GM10847 (cell line): ENCODE measurements around the gene AQP3.

ENCODE experiments used
- POLR2A ChIP-seq: IDR thresholded peaks from 2 replicates; pipeline ENCODE4 v1.6.1; 2011; ENCODE audit not compliant: insufficient read length; ENCODE audit errors: extremely low read depth

AQP3 gene

DNA sequence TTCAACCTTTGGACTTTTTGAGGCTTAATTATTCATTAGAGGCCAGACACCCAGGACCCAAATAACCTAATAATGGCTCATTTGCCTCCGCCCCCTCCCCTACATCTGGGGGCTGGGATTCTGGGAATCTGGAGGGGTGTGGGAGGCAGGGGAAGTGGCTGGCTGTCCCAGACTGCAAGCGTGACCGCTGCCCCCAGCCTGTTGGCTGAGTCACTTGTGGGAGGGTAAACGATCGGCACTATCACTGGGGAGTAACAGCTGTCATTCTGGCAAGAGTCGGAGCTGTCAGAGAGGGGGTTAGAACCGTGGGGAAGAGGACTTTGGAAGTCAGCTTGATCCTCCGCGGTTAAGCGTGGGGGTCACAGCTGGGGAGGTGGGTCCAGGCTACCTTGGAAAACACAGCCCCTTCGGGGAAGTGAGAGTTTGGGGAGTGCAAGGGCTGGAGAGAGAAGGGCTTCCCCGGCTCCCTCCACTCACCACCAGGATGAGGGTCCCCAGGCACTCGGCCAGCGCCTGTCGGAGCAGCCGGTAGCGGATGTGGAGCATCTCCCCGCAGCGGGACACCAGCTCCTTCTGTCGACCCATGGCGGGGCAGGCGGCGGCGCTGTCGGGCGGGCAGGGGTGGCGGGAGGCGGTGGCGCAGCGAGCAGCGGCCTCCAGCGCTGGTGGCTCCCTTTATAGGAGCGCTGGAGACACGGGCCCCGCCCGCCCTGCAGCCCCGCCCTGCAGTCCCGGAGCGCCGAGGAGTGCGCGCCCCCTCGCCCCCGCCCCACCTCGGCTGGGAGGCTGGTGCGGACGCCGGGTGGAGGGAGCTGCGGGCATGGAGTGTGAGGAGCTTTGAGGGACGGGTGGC lies at the start of gene AQP3:
AQP3 (minus strand) TSS at position 648 of the 853 bp plus-strand sequence; CDS start at position 585, 63 bp downstream.
- no peak for TF ChIP-seq POLR2A

DNA sequence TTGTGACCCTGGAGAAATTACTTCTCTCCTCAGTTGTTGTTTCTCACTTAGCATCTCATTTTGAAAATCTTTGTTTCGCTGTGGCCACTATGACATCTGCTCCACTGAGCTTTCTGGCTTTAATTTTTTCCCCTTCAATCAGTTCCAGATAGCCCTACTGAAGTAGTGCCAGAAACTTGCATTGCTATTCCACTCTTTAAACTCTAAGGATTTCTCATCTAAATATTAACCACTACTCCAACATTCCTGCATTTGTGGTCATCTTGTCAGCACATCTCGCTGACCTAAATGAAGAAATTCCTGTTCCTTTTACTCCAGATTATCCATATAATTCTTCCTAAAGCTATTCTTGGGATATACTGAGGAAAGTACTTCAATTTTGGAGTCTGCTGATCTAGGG lies 41.7 kb upstream of the AQP3 start:
- TF ChIP-seq POLR2A, result no peak

DNA sequence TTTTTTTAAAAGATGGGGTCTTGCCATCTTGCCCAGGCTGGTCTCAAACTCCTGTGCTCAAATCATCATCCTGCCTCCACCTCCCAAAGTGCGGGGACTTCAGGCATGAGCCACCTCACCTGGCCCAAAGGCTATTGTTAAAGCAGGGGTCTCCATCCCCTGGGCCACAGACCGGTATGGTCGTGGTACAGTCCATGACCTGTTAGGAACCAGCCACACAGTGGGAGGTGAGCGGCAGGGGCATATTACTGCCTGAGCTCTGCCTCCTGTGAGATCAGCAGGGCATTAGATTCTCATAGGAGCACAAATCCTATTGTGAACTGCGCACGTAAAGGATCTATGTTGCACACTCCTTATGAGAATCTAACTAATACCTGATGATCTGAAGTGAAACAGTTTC lies 33.6 kb upstream of the AQP3 start:
- no peak for TF ChIP-seq POLR2A

DNA sequence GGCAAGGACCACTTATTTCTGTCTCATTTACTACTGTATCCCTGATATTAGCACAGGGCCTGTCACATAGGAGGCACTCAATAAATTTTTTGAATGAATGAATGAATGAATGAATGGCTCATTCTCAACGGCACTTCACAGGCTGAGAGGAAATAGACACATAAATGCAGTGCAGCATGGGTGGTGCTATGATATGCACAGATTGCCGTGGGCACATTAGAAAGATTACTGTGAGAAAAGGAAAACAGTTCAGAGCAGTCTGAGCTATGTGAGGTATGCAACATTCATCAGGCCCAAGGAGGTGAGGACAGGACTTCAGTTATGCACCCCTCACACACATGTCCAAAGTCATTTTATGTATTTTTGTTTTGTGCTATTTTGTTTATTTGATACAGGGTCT lies 32.7 kb upstream of the AQP3 start:
- TF ChIP-seq POLR2A, result no peak

DNA sequence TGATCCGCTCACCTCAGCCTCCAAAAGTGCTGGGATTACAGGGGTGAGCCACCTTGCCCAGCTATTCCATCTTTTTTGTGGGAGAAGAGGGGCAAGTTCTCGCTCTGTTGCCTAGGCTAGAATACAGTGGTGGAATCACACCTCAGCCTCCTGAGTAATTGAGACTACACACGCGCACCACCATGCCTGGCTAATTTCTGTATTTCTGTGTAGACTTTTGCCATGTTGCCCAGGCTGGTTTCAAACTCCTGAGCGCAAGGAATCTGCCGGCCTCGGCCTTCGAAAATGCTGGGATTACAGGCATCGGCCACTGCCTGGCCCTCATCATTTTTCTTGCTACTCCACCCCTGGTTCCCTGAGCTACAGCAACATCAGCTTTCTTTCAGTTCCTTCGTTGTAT lies 29.1 kb upstream of the AQP3 start:
- no peak for TF ChIP-seq POLR2A

DNA sequence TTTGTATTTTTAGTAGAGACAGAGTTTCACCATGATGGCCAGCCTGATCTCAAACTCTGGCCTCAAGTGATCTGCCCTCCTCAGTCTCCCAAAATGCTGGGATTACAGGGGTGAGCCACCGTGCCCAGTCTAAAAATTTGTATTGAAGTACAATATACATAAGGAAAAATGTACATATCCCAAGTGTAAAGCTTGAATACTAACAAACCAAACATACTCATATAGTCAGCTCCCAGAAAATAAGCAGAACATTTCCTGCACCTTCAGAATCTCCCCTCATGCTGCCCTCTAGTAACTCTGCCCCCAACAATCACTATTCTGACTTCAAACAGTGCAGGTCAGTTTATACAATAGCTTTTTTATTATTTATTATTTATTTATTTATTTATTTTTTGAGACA lies 28.0 kb upstream of the AQP3 start:
- no peak for TF ChIP-seq POLR2A

DNA sequence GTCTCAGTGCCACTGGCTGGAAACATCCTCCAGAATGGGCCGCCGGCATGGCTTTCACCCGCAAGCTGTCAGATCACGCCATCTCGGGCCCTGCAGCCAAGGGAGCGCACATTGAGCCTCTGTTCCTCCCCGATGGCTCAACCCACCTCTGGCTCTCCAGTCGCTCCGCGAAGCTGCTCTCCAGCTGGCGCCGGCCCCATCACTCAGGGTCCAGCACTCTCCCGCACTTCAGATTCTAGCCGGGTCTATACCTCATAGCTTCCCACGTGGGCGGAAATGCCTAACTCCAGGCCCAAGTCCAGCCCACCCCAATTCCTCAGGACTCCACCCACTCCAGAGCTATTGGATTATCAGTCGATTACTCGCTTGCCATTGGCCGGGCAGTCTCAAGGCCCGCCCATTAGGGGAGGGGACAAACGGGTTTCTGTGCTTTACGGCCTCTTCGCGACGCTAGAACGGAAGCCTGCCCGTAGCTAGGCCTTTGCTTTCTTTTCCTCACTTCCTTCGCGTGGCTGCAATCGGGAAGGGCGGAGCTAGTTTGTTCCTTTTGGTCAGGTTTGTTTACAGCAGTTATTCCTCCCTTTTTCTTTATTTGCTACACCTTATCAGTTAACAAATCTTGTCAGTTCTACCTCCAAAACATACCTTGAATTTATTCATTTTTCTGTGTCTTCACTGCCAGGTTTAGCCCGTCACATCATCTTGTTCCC lies 26.4 kb upstream of the AQP3 start, which contains the start of gene NOL6:
NOL6 (minus strand) TSS at position 282 of the 710 bp plus-strand sequence; CDS start at position 200, 82 bp downstream.
- peak; percentile 65 for TF ChIP-seq POLR2A

DNA sequence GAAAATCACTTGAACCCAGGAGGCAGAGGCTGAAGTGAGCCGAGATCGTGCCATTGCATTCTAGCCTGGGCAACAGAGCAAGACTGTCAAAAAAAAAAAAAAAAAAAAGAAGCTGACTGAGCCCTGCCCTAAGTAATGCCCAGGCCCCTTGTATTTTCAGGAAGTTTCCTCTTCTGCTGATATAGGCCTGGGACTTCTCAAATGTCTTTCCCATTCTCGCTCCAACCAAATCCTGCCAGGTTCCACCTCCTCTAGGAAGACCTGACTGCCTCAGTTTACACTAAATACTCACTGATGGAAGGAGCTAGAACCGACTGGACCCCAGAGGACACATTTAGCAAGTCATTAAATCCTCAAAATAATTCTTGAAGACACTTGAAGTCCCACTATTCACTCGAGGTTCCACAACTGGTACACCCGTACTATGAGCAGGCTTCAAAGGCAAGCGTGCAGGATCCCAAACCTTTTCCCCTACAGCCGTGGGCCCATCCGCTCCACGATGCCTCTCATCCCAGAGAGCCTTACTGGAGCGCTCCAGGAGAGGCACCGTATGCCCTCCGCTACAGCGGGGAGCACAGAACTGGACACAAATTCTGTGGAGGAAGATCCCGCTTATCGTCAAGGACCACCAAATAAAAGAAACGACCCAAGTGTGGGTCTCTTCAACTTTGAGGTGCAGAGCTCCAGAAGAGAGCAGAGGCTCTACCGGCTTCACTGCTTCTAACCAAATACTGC lies 25.7 kb upstream of the AQP3 start:
- TF ChIP-seq POLR2A, result no peak

DNA sequence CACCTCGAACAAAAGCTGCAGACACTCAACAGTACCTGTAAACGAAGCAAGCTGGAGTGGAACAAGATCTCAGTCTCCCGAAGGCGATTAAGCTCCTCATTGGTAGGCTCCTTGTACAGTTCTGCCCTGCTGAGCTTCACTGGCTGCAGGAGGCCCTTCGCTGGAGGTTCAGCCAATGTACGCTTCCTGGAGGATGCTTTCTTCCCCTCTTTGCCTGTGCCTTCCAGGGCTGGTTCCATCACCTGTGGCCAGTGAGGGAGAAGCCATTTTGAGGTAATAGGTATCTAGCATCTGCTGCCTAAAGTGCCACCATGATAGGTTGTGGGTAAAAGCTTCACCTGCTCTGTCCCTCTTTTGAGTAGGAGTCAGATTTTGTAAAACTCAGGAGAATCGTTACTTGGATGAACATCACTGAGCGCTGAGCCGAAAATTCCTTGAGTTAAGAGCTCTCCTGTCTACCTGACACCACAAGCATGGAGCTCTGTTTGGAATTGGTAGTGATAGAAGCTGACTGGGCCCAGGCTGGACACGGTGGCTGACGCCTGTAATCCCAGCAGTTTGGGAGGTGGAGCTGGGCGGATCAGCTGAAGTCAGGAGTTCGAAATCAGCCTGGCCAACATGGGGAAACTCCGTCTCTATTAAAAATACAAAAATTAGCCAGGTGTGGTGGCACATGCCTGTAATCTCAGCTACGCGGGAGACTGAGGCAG lies 24.9 kb upstream of the AQP3 start:
- no peak for TF ChIP-seq POLR2A

DNA sequence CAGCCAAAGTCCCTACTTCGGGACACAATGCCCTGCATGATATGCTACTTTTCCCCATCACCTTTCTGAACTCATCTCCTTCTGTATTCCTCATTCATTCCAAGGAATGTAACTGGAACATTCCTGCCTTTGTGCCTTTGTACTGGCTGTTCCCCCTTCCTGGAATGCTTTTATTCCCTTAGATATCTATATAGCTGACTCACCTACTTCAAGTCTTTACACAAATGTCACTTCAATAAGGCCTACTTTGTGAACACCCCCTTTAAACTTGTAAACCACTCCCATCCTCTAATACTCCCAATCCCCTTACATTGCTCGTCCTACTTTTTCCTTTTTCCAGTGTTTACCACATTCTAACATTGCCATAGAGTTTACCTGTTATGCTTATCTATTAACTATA lies 24.0 kb upstream of the AQP3 start:
- TF ChIP-seq POLR2A, result no peak

DNA sequence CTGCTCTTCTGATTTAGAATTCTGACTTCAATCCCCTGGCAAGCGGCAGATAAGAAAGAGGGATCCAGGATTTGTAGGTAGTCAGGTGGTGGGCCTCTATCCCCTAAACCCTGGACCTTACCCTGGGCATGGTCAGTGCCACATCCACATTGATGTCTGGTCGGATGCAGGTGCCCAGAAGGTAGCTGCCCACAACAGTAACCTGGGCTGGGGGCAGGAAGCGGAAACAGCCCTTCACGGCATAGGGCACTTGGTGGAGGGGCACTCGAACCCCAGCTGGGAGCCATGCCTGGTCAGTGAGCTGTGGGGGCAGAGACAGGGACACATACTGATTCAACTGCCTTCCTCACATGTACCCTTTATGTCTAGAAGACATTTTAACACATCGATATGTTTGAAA lies 22.5 kb upstream of the AQP3 start:
- no peak for TF ChIP-seq POLR2A

DNA sequence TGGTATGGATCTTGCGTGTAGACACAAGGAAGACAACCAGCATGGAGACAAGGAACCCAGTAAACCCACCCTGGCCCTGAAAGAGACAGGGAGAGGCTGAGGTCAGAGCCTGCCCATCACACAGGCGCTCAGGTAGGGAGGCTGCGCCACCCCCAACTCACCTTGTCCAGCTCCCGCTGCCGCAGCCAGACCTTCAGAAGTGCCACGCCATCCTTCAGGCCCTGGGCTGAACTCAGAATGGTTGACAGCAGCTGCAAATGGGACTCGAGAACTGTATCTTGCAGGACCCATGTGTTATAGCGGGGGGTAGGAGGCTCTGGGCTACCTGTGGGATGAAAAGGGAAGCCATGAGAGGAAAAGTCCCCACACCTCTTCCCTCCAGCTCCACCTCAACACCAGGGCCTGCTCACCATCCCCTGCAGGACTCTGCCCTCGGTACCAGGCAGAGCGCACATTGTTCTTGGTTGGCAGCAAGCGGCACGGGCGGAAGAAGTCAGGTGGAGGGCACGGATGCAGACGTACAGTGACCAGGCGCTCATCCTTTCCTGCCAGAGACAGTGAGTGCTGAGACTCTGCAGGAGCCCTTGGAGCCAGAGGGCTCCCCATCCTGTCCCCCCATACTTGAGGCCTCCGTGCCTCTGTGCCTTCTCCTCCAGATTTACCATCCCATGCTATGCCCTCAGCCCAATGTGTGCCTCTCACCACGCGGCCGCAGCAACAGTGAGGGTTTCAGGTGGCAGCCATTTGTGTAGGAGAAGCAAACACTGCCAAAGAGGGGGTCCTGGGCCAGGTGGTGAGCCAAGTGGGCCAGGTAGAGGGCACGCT lies 21.6 kb upstream of the AQP3 start:
- no peak for TF ChIP-seq POLR2A

DNA sequence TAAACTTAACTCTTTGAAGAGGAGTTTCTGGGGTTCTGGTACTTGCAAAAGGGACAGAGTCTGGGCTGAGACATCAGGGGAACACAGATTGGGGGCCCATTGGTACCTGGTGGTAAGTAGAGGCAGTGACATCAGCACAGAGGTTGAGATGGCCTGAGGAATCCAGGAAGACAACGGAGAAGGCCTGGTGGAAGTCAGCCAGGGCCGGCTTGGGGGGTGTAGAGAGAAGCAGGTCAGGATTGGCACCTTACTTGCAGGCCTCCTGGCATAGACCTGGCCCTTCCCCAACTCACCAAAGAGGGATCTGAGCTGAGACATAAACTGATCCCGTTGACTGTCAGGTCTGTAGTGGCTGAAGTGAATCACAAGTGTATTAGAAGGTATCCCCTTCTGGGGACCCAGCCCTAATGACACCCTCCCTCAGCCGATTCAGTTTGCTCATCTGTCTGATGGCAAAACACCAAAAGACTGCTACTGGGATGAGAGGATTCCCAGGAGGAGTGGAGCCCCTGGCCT lies 20.9 kb upstream of the AQP3 start:
- TF ChIP-seq POLR2A, result no peak

DNA sequence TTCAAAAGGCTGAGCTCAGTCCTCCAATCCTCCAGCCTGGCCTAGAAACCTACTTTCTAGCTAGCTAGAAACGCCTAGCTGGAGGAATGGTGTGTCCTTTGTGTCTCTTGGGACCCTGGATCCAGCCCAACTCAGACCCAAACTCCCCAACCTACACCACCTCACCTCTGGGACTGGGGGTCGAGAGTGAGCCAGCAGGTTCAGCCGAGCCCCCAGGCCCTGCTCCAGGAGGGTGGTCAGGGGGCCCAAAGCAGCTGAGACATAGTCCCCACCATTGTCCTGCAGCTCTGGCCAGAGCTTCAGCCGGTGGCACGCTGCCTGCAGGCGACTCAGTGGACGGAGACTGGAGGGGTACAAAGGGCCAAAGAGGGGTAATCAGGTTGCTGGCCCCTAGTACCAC lies 20.1 kb upstream of the AQP3 start:
- no peak for TF ChIP-seq POLR2A
